SK-N-MC (cell line): ENCODE results near the gene ADARB2.

ENCODE experiments used
- FOXP2 ChIP-seq: optimal IDR thresholded peaks from 2 replicates; pipeline ENCODE3; 2011; ENCODE audit warnings: mild to moderate bottlenecking, moderate library complexity; ENCODE audit not compliant: insufficient read depth; ENCODE audit errors: extremely low read length, control extremely low read depth
- POLR2AphosphoS5 ChIP-seq: IDR thresholded peaks from 2 replicates; pipeline ENCODE4 v1.6.1; 2012; ENCODE audit warnings: mild to moderate bottlenecking, low read depth, low read length, borderline replicate concordance

- TF ChIP-seq FOXP2: no peak
- no peak for TF ChIP-seq POLR2AphosphoS5
These were observed 413.4 kb downstream of the ADARB2 start for GRCh38 chr10:1323951-1324350.
